LNCAP (cell line): ENCODE measurements around the gene KCND3.

Source experiments
- CTCF ChIP-seq: fragments of 450-650 bp; IDR thresholded peaks from 2 replicates; pipeline ENCODE4 v1.5.1; 2017; ENCODE audit warnings: mild to moderate bottlenecking

Gene KCND3

GRCh38 chr1:111789666-111790316 lies 199.7 kb downstream of the KCND3 start:
- TF ChIP-seq CTCF = no peak; the same call in 1 of the 2 replicates

GRCh38 chr1:111789142-111789541 lies 200.3 kb downstream of the KCND3 start:
- TF ChIP-seq CTCF = no peak

GRCh38 chr1:111786669-111787207 lies 202.7 kb downstream of the KCND3 start:
- no peak for TF ChIP-seq CTCF

GRCh38 chr1:111784273-111784901 lies 205.1 kb downstream of the KCND3 start:
- TF ChIP-seq CTCF = no peak

GRCh38 chr1:111779546-111779945 lies 209.9 kb downstream of the KCND3 start:
- no peak for TF ChIP-seq CTCF

- TF ChIP-seq CTCF = no peak
Observed at GRCh38 chr1:111778541-111779051, 210.9 kb downstream of the KCND3 start.

GRCh38 chr1:111778066-111778465 lies 211.4 kb downstream of the KCND3 start:
- no peak for TF ChIP-seq CTCF
